ENCODE results near the gene KIAA1191.

The KIAA1191 gene

DNA sequence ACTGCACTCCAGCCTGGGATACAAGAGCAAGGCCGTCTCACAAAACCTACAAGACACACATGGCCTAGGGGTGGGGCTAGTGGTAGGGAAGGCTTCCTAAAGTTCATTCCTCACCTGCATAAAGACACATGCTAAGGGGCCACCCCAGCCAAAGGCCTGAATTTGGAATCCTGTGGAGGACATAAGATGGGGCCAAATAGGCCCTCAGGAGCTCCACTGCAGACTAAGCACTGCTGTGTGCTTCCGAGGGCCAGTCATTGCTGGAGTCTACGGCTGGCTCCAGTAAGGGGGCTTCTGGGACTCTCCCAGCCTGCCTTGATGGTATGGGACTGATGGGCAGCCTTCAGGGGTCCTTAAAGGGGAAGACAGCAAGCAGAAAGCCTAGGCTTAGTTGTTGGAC, 21.2 kb upstream of the KIAA1191 start:
- no peak overlapping the region for H3K23ac ChIP-seq (ENCODE audit: low read depth, low read length, poor library complexity)
- peaks cover 1 to 6% of the 10 kb centered on the region in 2 donors for H3K4me1 ChIP-seq (ENCODE audit: control insufficient read depth in 2 of 2, insufficient read depth in 1 of 2, low read depth in 1 of 2, low read length in 2 of 2)
- H3K18ac ChIP-seq (ENCODE audit: low read length), result no peak overlapping the region
- no peak overlapping the region for H4K8ac ChIP-seq (ENCODE audit: low read depth, low read length)
- no peak overlapping the region for H2AFZ ChIP-seq (ENCODE audit: low read length)
- no peak overlapping the region for H3K9ac ChIP-seq (ENCODE audit: low read depth, low read length, poor library complexity)
- H3K4ac ChIP-seq (ENCODE audit: low read length), result no peak overlapping the region
- WGBS, 2 donors (ENCODE audit: extremely low coverage in 2 of 2, insufficient read length in 2 of 2, insufficient replicate concordance in 1 of 2), result no CpG with 5 or more reads among the region's 3 CpGs
- H3K14ac ChIP-seq (ENCODE audit: low read length), result no peak overlapping the region
- no peaks in the 10 kb centered on the region for H3K9me3 ChIP-seq (replicated peaks in 1 of 2; ENCODE audit: control insufficient read depth in 2 of 2, insufficient read depth in 1 of 2, low read depth in 1 of 2, low read length in 2 of 2)
- H2BK120ac ChIP-seq (ENCODE audit: low read depth, low read length), result no peak overlapping the region
- H3K79me1 ChIP-seq (ENCODE audit: low read depth, low read length), result peaks cover 3% of the 10 kb centered on the region
- H3K4me2 ChIP-seq (ENCODE audit: insufficient read depth, low read length, poor library complexity, severe bottlenecking), result no peak overlapping the region
- peaks cover 19 to 69% of the 10 kb centered on the region in 2 donors for H3K36me3 ChIP-seq (replicated peaks in 1 of 2; ENCODE audit: control insufficient read depth in 2 of 2, insufficient read depth in 2 of 2, low read length in 2 of 2)
- no peak for DNase-seq (ENCODE audit: low spot score)
- no peak overlapping the region for H2BK15ac ChIP-seq (ENCODE audit: low read length)
- H3K27me3 ChIP-seq (ENCODE audit: control insufficient read depth in 3 of 3, insufficient read depth in 3 of 3, low read depth in 1 of 3, low read length in 3 of 3), result no peaks in the 10 kb centered on the region
- no peak overlapping the region for H2AK5ac ChIP-seq (ENCODE audit: low read depth, low read length)
- H2BK12ac ChIP-seq (ENCODE audit: low read length), result no peak overlapping the region
- no peak overlapping the region for H2BK5ac ChIP-seq (ENCODE audit: low read length)
- no peak overlapping the region for H3K4me3 ChIP-seq (ENCODE audit: low read length in 2 of 2)
- H4K91ac ChIP-seq (ENCODE audit: low read depth, low read length, poor library complexity), result no peak overlapping the region
- H3K27ac ChIP-seq (replicated peaks; ENCODE audit: low read length), result no peak overlapping the region

GRCh38 chr5:176381979-176382378, 20.4 kb upstream of the KIAA1191 start:
- peaks cover 19 to 73% of the 10 kb centered on the region in 2 donors for H3K36me3 ChIP-seq (replicated peaks in 1 of 2; ENCODE audit: control insufficient read depth in 2 of 2, insufficient read depth in 2 of 2, low read length in 2 of 2)
- no peak overlapping the region for H2AFZ ChIP-seq (ENCODE audit: low read length)
- no peak overlapping the region for H2BK120ac ChIP-seq (ENCODE audit: low read depth, low read length)
- H3K14ac ChIP-seq (ENCODE audit: low read length), result no peak overlapping the region
- no peak overlapping the region for H3K4ac ChIP-seq (ENCODE audit: low read length)
- peaks cover 0 to under 1% of the 10 kb centered on the region in 2 donors for H3K4me1 ChIP-seq (ENCODE audit: control insufficient read depth in 2 of 2, insufficient read depth in 1 of 2, low read depth in 1 of 2, low read length in 2 of 2)
- no peak overlapping the region for H3K23ac ChIP-seq (ENCODE audit: low read depth, low read length, poor library complexity)
- no peak overlapping the region for H2BK12ac ChIP-seq (ENCODE audit: low read length)
- H4K91ac ChIP-seq (ENCODE audit: low read depth, low read length, poor library complexity), result no peak overlapping the region
- no peak overlapping the region for H3K18ac ChIP-seq (ENCODE audit: low read length)
- DNase-seq (ENCODE audit: low spot score), result no peak
- no peak overlapping the region for H2BK5ac ChIP-seq (ENCODE audit: low read length)
- H4K8ac ChIP-seq (ENCODE audit: low read depth, low read length), result no peak overlapping the region
- no peaks in the 10 kb centered on the region for H3K9me3 ChIP-seq (replicated peaks in 1 of 2; ENCODE audit: control insufficient read depth in 2 of 2, insufficient read depth in 1 of 2, low read depth in 1 of 2, low read length in 2 of 2)
- no peak overlapping the region for H3K4me2 ChIP-seq (ENCODE audit: insufficient read depth, low read length, poor library complexity, severe bottlenecking)
- no peak overlapping the region for H3K4me3 ChIP-seq (ENCODE audit: low read length in 2 of 2)
- H3K79me1 ChIP-seq (ENCODE audit: low read depth, low read length), result no peaks in the 10 kb centered on the region
- no CpG with 5 or more reads among the region's 3 CpGs for WGBS, 2 donors (ENCODE audit: extremely low coverage in 2 of 2, insufficient read length in 2 of 2, insufficient replicate concordance in 1 of 2)
- no peaks in the 10 kb centered on the region for H3K27me3 ChIP-seq (ENCODE audit: control insufficient read depth in 3 of 3, insufficient read depth in 3 of 3, low read depth in 1 of 3, low read length in 3 of 3)
- H2BK15ac ChIP-seq (ENCODE audit: low read length), result no peak overlapping the region
- no peak overlapping the region for H3K27ac ChIP-seq (replicated peaks; ENCODE audit: low read length)
- no peak overlapping the region for H3K9ac ChIP-seq (ENCODE audit: low read depth, low read length, poor library complexity)
- H2AK5ac ChIP-seq (ENCODE audit: low read depth, low read length), result no peak overlapping the region

DNA sequence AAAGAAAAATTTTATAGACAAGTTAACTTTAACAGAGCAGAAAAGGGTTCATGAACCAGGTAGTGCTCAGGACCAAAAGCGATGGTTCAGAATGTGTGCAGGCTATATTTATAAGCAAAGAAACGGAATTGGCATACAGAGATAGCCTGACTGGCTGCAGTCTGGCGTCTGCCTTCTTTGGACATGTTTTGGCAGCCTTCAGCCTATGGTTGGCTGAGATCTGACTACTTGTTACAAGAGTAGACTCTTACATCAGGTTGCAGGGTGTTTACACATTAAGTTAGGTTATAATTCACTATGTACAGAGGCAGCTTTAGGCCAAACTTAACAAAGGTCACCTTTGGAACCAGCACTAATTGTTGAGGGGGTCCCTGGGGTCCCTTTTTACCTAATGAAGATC, 19.9 kb upstream of the KIAA1191 start:
- no peak overlapping the region for H2AK5ac ChIP-seq (ENCODE audit: low read depth, low read length)
- no peaks in the 10 kb centered on the region for H3K9me3 ChIP-seq (replicated peaks in 1 of 2; ENCODE audit: control insufficient read depth in 2 of 2, insufficient read depth in 1 of 2, low read depth in 1 of 2, low read length in 2 of 2)
- H2BK5ac ChIP-seq (ENCODE audit: low read length), result no peak overlapping the region
- no peaks in the 10 kb centered on the region for H3K79me1 ChIP-seq (ENCODE audit: low read depth, low read length)
- no peak overlapping the region for H3K14ac ChIP-seq (ENCODE audit: low read length)
- no peak overlapping the region for H3K27ac ChIP-seq (replicated peaks; ENCODE audit: low read length)
- H3K4me1 ChIP-seq (ENCODE audit: control insufficient read depth in 2 of 2, insufficient read depth in 1 of 2, low read depth in 1 of 2, low read length in 2 of 2), result no peaks in the 10 kb centered on the region
- H3K4me2 ChIP-seq (ENCODE audit: insufficient read depth, low read length, poor library complexity, severe bottlenecking), result no peak overlapping the region
- no peak overlapping the region for H3K4me3 ChIP-seq (ENCODE audit: low read length in 2 of 2)
- peaks cover 17 to 67% of the 10 kb centered on the region in 2 donors for H3K36me3 ChIP-seq (replicated peaks in 1 of 2; ENCODE audit: control insufficient read depth in 2 of 2, insufficient read depth in 2 of 2, low read length in 2 of 2)
- no peak overlapping the region for H3K9ac ChIP-seq (ENCODE audit: low read depth, low read length, poor library complexity)
- no peaks in the 10 kb centered on the region for H3K27me3 ChIP-seq (ENCODE audit: control insufficient read depth in 3 of 3, insufficient read depth in 3 of 3, low read depth in 1 of 3, low read length in 3 of 3)
- H3K4ac ChIP-seq (ENCODE audit: low read length), result no peak overlapping the region
- H4K91ac ChIP-seq (ENCODE audit: low read depth, low read length, poor library complexity), result no peak overlapping the region
- no CpG with 5 or more reads among the region's 3 CpGs for WGBS, 2 donors (ENCODE audit: extremely low coverage in 2 of 2, insufficient read length in 2 of 2, insufficient replicate concordance in 1 of 2)
- no peak overlapping the region for H2BK120ac ChIP-seq (ENCODE audit: low read depth, low read length)
- H2BK15ac ChIP-seq (ENCODE audit: low read length), result no peak overlapping the region
- no peak overlapping the region for H2BK12ac ChIP-seq (ENCODE audit: low read length)
- H3K23ac ChIP-seq (ENCODE audit: low read depth, low read length, poor library complexity), result no peak overlapping the region
- H2AFZ ChIP-seq (ENCODE audit: low read length), result no peak overlapping the region
- H3K18ac ChIP-seq (ENCODE audit: low read length), result no peak overlapping the region
- H4K8ac ChIP-seq (ENCODE audit: low read depth, low read length), result no peak overlapping the region
- DNase-seq (ENCODE audit: low spot score), result no peak

GRCh38 chr5:176379881-176380280, 18.3 kb upstream of the KIAA1191 start:
- Histone ChIP-seq H3K36me3 (replicated peaks in 1 of 2; ENCODE audit: control insufficient read depth in 2 of 2, insufficient read depth in 2 of 2, low read length in 2 of 2) (peaks cover 15 to 60% of the 10 kb centered on the region in 2 donors), H2AK5ac (ENCODE audit: low read depth, low read length) (no peak overlapping the region), H2AFZ (ENCODE audit: low read length) (no peak overlapping the region), H2BK5ac (ENCODE audit: low read length) (no peak overlapping the region), H4K8ac (ENCODE audit: low read depth, low read length) (no peak overlapping the region), H2BK15ac (ENCODE audit: low read length) (no peak overlapping the region), H3K9me3 (replicated peaks in 1 of 2; ENCODE audit: control insufficient read depth in 2 of 2, insufficient read depth in 1 of 2, low read depth in 1 of 2, low read length in 2 of 2) (no peaks in the 10 kb centered on the region), H4K91ac (ENCODE audit: low read depth, low read length, poor library complexity) (no peak overlapping the region), H3K4ac (ENCODE audit: low read length) (no peak overlapping the region), H3K79me1 (ENCODE audit: low read depth, low read length) (no peaks in the 10 kb centered on the region), H3K9ac (ENCODE audit: low read depth, low read length, poor library complexity) (no peak overlapping the region), H3K4me2 (ENCODE audit: insufficient read depth, low read length, poor library complexity, severe bottlenecking) (no peak overlapping the region), H3K14ac (ENCODE audit: low read length) (no peak overlapping the region), H3K18ac (ENCODE audit: low read length) (no peak overlapping the region), H3K27me3 (ENCODE audit: control insufficient read depth in 3 of 3, insufficient read depth in 3 of 3, low read depth in 1 of 3, low read length in 3 of 3) (no peaks in the 10 kb centered on the region), H3K27ac (replicated peaks; ENCODE audit: low read length) (no peak overlapping the region), H3K23ac (ENCODE audit: low read depth, low read length, poor library complexity) (no peak overlapping the region), H3K4me3 (ENCODE audit: low read length in 2 of 2) (no peak overlapping the region), H2BK12ac (ENCODE audit: low read length) (no peak overlapping the region), H2BK120ac (ENCODE audit: low read depth, low read length) (no peak overlapping the region), H3K4me1 (ENCODE audit: control insufficient read depth in 2 of 2, insufficient read depth in 1 of 2, low read depth in 1 of 2, low read length in 2 of 2) (no peaks in the 10 kb centered on the region)
- no peak for DNase-seq (ENCODE audit: low spot score)
- WGBS, 2 donors (ENCODE audit: extremely low coverage in 2 of 2, insufficient read length in 2 of 2, insufficient replicate concordance in 1 of 2), result no CpG with 5 or more reads among the region's 3 CpGs
